SK-MEL-5 (cell line): ENCODE results near the gene ZNF664. TPM values are rescaled to one million over a fixed set of nuclear protein-coding genes. Genes with fewer than 3 reads are reported as not detected.

Experiments
- DNase-seq: peaks from one replicate; pipeline ENCODE4 v3.0.0-alpha.2; 2016; ENCODE audit warnings: low read depth, low spot score
- in situ Hi-C: cut with HindIII; loops from 2 replicates; pipeline ENCODE4 v1.10.0; 2016; ENCODE audit warnings: low sequenced_read_pairs, high pct_unique_total_duplicates, low pct_unique_long_range_greater_than_20kb
- total RNA-seq: library from RNA; depleted of rRNA; stranded (reverse); fragments of >200 nt; shearing (Covaris generic); gene quantifications from 2 replicates; pipeline ENCODE4 v1.2.3, GENCODE V29; 2014

The ZNF664 gene
- total RNA-seq, 1 experiment from 2014 or later: 74.1 TPM

DNA sequence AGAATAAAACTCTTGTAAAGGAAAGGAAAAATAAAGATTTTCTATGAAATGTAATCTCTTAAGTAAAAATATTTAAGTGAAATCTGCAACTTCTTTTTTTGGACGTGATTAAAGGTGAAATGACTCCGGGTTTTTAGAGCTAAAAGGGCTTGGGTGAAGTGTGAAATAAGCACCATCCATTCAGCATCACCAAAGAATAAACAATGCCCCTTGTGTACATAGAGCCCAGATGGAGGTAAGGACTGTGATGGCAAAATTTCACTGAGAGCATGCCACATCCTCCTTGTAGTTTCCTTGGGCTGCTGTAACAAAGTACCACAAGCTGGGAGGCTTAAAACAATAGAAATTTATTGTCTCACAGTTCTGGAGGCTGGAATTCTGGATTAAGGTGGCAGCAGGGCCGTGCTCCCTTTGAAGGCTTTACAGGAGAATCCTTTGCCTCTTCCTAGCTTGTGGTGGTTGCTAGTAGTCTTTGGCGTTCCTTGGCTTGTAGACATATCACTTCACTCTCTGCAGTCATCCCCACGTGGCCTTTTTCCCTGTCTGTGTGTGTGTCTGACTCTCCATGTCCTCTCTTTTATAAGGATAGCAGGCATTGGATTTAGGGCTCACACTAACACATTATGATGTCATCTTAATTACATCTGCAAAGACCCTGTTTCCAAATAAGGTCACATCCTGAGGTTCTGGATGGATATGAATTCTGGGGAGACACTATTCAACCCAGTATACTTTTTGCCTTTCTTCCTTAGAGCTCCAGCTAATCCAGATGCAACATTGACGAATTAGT is 24.2 kb downstream of the ZNF664 start:
- in situ Hi-C loops: no loop called here
- DNase-seq: peak; percentile 59

GRCh38 chr12:123997908-123998307 is 24.9 kb downstream of the ZNF664 start:
- DNase-seq: no peak
- in situ Hi-C loops: no loop called here

- in situ Hi-C loops: no loop called here
- no peak for DNase-seq
Measured at GRCh38 chr12:123998344-123998990, 25.5 kb downstream of the ZNF664 start.

DNA sequence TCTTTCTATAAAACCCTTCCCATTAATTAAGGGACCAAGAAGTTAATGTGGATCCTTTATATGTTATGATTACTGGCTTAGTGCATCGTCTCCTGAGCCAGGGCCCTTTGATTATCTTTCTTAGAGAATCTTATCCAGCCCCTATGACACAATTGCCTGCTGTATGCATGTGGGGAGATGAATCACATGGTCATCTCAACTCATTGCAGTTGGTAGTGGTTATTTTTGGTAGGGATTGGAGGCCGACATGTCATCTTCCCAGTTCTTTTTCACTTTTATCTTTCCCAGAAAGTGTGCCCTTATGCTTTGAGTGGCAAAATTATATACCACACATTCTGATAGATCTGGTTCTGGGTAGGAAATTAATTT is 26.0 kb downstream of the ZNF664 start:
- in situ Hi-C loops: no loop called here
- DNase-seq: no peak

DNA sequence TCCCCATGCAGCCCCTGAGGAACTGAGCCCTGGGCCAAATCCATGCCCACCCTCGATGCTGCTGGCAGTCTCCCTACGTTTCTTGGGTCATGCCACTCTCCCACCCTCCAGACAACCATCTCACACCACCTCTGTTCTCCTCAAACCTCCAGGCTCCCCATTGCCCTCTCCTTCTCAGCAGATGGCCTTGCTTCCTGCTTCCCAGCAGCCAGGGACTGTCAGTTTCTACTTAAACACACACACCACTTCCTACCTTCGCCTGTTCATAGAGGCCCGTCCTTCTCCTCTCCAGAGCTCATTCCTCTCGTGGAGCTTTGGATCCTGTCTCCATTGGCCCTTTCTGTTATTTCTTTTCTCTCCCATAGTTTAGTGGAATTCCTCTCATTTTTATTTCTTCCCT is 27.1 kb downstream of the ZNF664 start:
- in situ Hi-C loops: no loop called here
- no peak for DNase-seq

GRCh38 chr12:124001343-124001742 is 28.3 kb downstream of the ZNF664 start:
- no peak for DNase-seq
- in situ Hi-C loops: no loop called here

DNA sequence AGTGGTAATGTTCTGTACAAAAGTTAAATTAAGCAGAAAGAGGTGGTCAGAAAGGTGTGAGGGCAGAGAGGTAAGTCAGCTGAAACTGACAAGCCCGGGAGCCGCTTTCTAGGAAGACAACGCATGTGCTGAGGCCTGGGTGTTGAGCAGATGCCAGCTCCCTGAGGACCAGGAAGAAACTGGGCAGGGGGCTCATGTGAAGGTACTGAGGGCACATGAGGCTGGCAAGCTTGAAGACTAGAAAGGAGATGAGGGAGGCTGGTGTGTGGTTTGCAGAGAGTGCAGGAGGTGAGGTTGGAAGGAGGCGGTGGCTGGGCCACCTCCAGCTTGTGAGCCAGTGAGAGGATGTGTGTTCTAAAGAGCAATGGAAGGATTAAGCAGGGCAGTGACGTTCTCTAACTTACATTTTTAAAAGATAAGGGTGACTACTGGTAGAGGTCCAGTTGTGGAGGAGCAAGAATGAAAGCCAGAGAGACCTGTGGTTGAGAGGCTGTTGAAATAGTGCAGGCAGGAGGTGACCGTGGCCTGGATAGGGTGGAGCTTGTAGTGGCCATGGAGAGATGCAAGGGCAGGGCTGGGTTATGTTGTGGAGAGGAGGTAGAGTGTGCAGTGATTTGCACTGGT is 29.1 kb downstream of the ZNF664 start:
- in situ Hi-C loops: no loop called here
- no peak for DNase-seq

- in situ Hi-C loops: no loop called here
Measured at GRCh38 chr12:124002654-124003053, 29.6 kb downstream of the ZNF664 start.

DNA sequence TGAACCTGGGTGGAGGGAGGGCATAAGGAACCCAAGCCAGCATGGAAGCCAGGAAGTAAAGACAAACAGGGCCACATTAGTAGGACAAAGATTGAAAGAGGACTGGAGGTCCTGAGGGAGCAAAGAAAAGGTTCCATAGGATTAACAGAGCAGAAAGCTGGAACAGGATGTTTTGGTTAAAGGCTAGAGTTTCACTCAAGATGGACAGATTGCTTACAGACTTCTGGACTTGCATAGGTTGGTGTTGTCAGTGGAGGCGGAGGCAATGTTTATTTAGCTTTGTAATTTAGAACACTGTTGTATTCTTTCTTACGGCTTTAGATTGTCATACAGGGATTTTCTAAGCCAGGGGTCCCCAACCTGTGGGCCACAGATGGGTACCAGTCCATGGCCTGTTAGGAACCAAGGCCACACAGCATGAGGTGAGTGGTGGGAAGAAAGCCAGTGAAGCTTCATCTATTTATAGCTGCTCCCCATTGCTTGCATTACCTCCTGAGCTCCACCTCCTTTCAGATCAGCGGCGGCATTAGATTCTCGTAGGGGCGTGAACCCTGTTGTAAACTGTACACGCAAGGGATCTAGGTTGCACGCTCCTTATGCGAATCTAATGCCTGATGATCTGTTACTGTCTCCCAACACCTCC is 31.3 kb downstream of the ZNF664 start:
- DNase-seq: no peak
- in situ Hi-C loops: no loop called here

More at GRCh38 chr12:124002654-124003053, 29.6 kb downstream of the ZNF664 start:
- no peak for DNase-seq

DNA sequence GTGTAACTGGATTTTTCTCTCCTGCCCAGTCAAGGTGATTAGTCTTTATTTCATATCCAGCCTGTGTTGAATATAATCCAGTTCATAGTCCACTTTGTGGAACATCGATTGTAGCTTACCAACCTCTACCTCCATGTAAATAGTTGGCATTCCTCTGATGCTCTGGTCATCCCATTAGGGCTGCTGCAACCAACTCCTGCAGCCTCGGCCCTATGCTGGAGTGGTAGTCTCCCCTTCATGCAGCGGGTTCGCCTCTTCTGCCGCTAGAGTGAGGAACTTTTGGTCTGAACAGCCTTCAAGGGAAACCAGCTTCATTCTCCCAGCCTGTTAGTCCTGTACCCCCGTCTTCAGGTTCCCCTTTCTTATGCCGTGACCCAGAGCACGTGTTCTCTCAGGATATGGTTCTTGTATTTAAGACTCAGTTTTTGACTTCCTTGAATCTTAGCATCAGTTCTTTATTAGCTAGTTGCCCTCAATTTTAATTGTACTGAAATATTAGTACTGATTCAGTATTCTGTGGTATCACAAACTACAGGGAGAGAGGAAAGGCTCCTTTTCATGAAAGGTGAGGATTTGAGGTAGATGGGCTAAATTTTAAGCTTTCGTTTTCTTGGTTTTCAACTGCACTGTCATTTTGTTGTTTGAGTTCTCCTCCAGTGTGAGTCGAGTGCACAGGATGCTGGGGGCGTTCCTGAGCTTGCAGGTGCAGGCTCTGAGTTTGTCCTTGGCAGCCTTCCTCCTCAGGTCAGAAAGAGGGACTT is 33.2 kb downstream of the ZNF664 start:
- in situ Hi-C loops: no loop called here
- DNase-seq: no peak

GRCh38 chr12:124006846-124007713 is 34.1 kb downstream of the ZNF664 start:
- no peak for DNase-seq
- in situ Hi-C loops: no loop called here

GRCh38 chr12:124007826-124008570 is 35.0 kb downstream of the ZNF664 start:
- in situ Hi-C loops: no loop called here

DNA sequence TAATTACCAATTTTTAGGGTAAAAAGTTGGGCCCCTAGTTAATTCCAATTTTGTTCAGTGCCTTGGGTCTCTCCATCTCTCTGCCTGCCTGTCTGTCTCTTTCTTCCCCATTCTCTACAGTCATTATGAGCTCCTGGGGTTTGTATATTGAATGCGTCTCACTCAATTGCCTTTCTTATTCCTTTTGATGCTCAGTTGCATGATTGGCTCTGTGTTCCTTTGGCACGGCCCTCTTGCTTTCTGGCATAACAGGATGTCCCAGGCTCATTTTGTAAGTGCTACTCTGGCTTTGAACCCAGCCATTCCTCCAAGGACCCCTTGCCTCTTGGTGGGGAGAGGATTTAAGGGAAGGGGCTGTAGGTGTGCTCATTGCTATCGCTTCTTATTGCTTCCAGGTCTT is 35.6 kb downstream of the ZNF664 start:
- no peak for DNase-seq
- in situ Hi-C loops: no loop called here

More at GRCh38 chr12:124007826-124008570, 35.0 kb downstream of the ZNF664 start:
- DNase-seq: no peak

- no peak for DNase-seq
- in situ Hi-C loops: no loop called here
Measured at GRCh38 chr12:124009781-124010180, 36.8 kb downstream of the ZNF664 start.

DNA sequence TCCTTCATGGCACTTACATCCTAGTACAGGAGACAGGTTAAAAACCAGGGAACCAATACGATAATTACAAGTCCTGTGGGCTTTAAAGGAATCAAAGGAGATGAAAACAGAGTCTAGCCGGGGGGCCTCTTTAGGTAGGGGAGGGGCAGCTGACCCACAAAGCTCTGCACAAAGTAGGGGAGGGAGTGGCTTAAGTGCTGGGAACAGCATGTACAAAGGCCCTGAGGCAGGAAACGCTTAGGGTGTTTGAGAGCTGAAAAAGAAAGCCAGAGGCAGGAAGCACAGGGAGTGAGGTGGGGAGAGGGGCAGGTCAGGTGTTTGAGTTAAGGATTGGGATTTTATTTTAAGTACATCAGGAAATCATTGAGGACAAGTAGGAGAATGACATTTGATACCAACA is 37.7 kb downstream of the ZNF664 start:
- DNase-seq: no peak
- in situ Hi-C loops: no loop called here

GRCh38 chr12:124011435-124012115 is 38.6 kb downstream of the ZNF664 start:
- in situ Hi-C loops: no loop called here
- DNase-seq: no peak
